HG02938 (cell line): ENCODE results near the gene PRKAG1.

Source experiments
- ATAC-seq: cut with Tn5 transposase; IDR thresholded peaks from one replicate; pipeline ENCODE4 v1.9.1; 2021; ENCODE audit warnings: mild to moderate bottlenecking, moderate library complexity; ENCODE audit not compliant: unreplicated experiment

PRKAG1 gene

DNA sequence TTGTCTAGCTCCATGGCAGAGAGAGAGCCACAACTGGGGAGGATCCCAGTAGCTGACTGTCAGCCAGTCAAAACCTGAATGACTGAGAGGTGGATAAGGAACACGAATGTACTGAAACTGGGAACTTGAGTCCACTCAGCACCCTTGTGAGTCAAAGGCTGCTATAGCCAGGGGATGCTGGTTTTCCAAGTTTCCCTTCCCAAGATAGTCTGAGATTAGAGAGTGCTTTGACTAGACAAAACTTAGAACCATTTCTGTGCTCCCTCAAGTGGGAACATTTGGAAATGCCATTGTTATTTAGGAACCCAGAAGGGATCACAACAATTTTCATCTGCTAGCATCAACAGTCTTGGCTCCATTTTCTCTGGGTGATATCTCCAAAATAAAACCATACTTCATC, 4.0 kb downstream of the PRKAG1 start:
- ATAC-seq = no peak

GRCh38 chr12:49013428-49013827, 5.1 kb downstream of the PRKAG1 start:
- ATAC-seq = no peak

- no peak for ATAC-seq
Observed at GRCh38 chr12:49012739-49013138, 5.8 kb downstream of the PRKAG1 start.

GRCh38 chr12:49010092-49010668, 8.4 kb downstream of the PRKAG1 start:
- ATAC-seq = no peak

DNA sequence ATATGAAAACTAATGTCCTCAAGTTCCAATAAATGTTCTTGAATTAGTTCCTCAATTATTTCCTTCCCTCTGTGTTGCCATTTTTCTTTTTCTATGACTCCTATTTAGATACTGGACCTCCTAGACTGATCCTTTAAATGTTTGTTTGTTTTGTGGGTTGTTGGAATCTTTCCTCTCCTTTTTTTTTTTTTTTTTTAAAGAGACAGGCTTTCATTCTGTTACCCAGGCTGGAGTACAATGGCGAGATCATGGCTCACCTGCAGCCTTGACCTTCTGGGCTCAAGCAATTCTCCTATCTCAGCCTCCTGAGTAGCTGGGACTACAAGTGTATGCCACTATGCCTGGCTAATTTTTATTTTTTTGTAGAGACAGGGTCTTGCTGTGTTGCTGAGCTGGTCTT, 9.6 kb downstream of the PRKAG1 start:
- ATAC-seq = no peak

DNA sequence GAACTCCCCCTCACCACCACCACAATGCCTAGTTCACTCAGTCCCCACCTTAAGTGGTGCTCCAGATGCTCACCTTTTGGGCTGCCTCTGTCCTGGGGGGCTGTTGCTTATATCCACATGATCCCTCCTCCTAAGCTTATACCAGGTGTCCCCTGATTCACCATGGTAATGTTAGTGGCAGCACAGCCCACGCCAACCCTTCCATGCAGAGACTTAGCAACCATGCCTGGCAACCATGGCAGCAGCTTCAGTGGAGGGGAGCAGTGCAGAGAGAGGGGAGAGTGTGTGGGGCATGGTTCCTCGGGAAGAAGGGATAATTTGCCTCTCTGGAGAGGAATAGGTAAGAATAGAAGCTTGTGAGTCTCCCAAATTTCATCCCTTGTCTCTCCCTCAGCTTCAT, 18.2 kb downstream of the PRKAG1 start:
- ATAC-seq = no peak

- no peak for ATAC-seq
Observed at GRCh38 chr12:48999371-49000131, 19.0 kb downstream of the PRKAG1 start, which contains the start of gene DDN. DDN (minus strand) TSS chr12:48999375; CDS start chr12:48999287, 88 bp downstream.

DNA sequence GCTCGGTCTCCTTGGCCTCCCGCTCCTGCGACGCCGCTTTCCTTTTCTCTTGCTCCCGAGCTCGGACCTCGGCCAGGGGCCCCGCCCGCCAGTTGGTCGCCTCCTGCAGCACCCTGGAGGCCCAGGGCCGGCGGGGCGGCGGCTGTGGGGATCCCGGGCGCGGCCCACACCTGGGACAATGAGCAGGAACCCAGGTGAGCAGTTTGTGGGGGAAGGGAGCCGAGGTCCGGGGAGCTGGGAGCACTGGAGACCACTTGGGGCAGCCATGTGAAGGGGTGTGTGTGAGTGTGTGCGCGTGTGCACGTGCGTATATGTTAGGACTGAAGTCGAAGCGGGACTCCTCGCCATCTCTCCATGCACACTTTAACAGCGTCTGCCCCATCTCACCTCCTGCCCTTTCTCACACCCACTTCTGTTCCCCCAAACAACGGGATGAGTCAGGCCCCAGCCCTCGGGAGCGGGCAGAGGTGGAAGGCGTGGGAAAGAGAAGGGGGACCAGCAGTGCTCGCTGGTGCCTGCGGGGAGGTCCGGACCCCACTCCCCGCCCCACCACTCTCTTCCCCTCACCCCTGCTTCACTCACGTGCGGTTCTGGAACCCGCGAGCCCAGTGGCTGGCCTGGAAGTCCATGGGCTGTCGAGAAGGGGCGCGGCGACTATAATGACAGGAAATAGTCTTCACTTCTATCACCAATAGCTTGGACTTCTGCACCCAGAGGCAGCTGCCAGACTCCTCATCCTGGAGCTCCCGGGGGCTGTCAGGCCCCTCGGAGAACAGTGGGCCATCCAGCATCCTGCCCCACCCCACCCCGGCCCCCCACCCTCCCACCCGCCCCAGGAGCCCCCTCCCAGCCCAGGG, 19.9 kb downstream of the PRKAG1 start:
- ATAC-seq = no peak

GRCh38 chr12:48997719-48998496, 20.7 kb downstream of the PRKAG1 start:
- ATAC-seq = no peak

GRCh38 chr12:48996794-48997718, 21.5 kb downstream of the PRKAG1 start:
- ATAC-seq = no peak

GRCh38 chr12:48995086-48995879, 23.3 kb downstream of the PRKAG1 start:
- ATAC-seq = no peak

DNA sequence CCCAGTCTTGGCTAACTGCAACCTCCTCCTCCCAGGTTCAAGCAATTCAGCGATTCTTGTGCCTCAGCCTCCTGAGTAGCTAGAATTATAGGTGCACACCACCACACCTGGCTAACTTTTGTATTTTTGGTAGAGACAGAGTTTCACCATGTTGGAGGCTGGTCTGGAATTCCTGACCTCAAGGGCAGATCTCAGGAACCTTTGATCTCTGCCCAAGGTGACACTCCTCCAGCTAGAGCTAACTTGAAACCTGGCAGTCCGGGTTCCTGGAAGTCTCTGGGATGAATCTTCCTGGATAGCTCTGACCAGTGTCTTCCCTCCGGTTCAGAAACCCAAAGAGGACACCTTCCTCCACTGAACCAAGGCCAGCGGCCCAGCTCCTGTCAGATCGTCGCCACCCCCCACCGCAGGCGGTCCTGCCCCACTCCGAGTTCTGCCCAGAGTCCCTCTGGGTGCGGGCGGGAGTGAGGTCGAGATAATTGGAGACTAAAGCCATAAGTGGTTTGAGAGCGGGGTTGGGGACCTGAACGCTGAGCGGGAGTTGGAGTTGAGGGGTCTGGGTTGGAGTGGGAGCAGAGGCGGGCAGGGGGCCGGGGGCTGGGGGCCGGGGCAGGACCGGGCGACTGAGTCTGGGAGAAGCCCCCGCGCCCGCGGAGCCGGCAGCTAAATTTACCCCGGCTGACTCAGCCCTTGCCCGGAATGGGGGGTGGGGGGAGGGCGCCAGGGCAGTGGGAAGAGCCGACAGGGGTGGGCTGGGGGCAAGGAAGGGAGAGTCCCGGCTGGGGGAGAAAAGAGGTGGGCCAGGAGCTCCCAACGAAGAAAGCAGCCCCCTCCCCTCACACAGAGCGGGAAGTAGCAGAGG, 24.1 kb downstream of the PRKAG1 start:
- ATAC-seq = no peak

- ATAC-seq = no peak
Observed at GRCh38 chr12:48993787-48994186, 24.8 kb downstream of the PRKAG1 start.

DNA sequence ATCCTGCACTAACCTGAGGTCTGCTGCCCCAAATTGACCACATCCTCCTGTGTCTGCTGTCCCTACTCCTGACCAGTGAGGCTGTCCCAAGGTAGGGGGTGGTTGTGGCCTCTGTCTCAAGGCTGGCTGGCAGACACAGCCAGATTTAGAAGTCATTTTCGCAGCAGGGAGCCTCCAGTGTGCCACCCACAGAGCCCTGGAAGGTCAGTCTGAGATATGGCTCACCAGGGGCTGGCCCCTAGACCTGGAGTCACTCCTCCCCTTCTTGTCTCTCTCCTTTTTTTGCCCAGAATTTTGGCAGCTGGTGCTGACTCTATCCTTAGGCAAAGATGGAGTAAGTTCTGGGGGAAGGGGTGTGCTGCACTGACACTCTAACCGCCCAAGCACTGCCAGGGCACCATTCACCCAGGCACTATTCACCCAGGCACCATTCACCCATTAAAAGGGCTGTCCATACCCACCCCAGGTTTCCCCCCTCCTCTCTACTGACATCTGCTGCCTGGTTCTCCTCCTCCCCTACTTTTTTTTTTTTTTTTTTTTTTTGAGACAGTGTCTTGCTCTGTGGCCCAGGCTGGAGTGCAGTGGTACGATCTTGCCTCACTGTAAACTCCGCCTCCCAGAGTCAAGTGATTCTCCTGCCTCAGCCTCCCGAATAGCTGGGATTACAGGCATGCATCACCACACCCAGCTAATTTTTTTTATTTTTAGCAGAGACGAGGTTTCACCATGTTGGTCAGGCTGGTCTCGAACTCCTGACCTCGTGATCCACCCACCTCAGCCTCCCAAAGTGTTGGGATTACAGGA, 27.1 kb downstream of the PRKAG1 start:
- no peak for ATAC-seq

GRCh38 chr12:48990552-48990951, 28.0 kb downstream of the PRKAG1 start:
- ATAC-seq = no peak

DNA sequence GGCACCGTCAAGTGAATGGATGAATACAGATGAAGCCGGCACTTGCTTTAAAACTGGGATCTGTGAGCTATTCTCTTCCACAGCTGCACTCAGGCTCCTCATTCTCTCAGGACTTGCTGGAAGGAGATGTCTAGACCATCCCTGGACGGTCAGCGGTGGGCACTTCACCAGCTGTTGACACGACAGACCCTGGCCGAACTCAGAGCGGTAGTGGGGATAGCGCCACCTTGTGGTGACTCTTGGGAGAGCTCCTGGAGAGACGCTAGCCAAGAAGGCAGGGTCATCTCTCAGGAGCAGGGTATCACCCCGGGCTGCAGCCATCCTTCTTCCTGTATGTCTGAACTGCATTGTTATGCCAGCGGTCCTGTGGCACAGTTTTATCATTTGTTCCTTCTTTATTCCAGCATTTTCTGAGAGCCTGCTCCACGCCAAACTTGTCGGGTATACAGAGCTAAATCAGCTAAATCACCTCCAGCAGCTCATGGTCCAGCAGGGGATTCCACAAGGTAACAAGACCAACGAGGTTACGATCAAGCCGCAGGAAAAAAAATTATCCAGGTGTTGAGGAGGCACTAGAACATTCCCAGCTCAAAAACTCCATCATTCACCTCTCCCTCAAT, 30.4 kb downstream of the PRKAG1 start:
- no peak for ATAC-seq
